Neural progenitor cell (in vitro differentiated cells): ENCODE measurements around the gene ACVR1. TPM values are rescaled to one million over a fixed set of nuclear protein-coding genes. Genes with fewer than 3 reads are reported as not detected.

Experiments used
- DNase-seq: peaks from one replicate; pipeline ENCODE4 v3.0.0-alpha.2; 2016; ENCODE audit warnings: low spot score
- H2AFZ ChIP-seq: fragments of 200-600 bp; sonication (generic); replicated peaks from 2 replicates; pipeline ENCODE4 v1.6.1; 2016; ENCODE audit warnings: antibody characterized with exemption
- H3F3A ChIP-seq: fragments of 200-600 bp; sonication (generic); 2 replicates; pipeline ENCODE4 v1.6.1; 2016; ENCODE audit warnings: antibody characterized with exemption, low read depth
- H3K27ac ChIP-seq: fragments of 200-600 bp; sonication (generic); 2 replicates; pipeline ENCODE4 v1.5.1; 2016; ENCODE audit warnings: mild to moderate bottlenecking
- H3K27me3 ChIP-seq: fragments of 200-600 bp; sonication (generic); 2 replicates; pipeline ENCODE4 v1.6.1; 2016; ENCODE audit warnings: mild to moderate bottlenecking, moderate library complexity
- H3K36me3 ChIP-seq: fragments of 200-600 bp; sonication (generic); 2 replicates; pipeline ENCODE4 v1.5.1; 2016
- H3K4me1 ChIP-seq: fragments of 200-600 bp; sonication (generic); 2 replicates; pipeline ENCODE4 v1.6.1; 2016; ENCODE audit warnings: mixed run types
- H3K4me2 ChIP-seq: fragments of 200-600 bp; sonication (generic); 2 replicates; pipeline ENCODE4 v1.6.1; 2016
- H3K4me3 ChIP-seq: fragments of 200-600 bp; sonication (generic); 2 replicates; pipeline ENCODE4 v1.5.1; 2016
- H3K79me2 ChIP-seq: fragments of 200-600 bp; sonication (generic); 2 replicates; pipeline ENCODE4 v1.6.1; 2016; ENCODE audit warnings: low read depth
- H3K9ac ChIP-seq: fragments of 200-600 bp; sonication (generic); 2 replicates; pipeline ENCODE4 v1.6.1; 2016
- H3K9me3 ChIP-seq: fragments of 200-600 bp; sonication (generic); 2 replicates; pipeline ENCODE4 v1.5.1; 2016; ENCODE audit warnings: low read depth
- H4K20me1 ChIP-seq: fragments of 200-600 bp; sonication (generic); 2 replicates; pipeline ENCODE4 v1.6.1; 2016; ENCODE audit warnings: low read depth
- H3K27ac Mint-ChIP-seq: 3 replicates; pipeline ENCODE4 v1.8.0; 2021; ENCODE audit warnings: mixed read lengths
- H3K27me3 Mint-ChIP-seq: 2 replicates; pipeline ENCODE4 v1.8.0; 2022; ENCODE audit warnings: low read depth, mild to moderate bottlenecking, inconsistent platforms, moderate library complexity, mixed read lengths; ENCODE audit not compliant: insufficient read depth
- H3K36me3 Mint-ChIP-seq: 3 replicates; pipeline ENCODE4 v1.8.0; 2021; ENCODE audit warnings: mixed read lengths
- H3K4me1 Mint-ChIP-seq: 3 replicates; pipeline ENCODE4 v1.8.0; 2021; ENCODE audit warnings: mixed read lengths
- H3K4me3 Mint-ChIP-seq: 3 replicates; pipeline ENCODE4 v1.8.0; 2021; ENCODE audit warnings: mild to moderate bottlenecking, moderate library complexity, mixed read lengths
- H3K9me3 Mint-ChIP-seq: 3 replicates; pipeline ENCODE4 v1.8.0; 2020; ENCODE audit warnings: mixed read lengths
- EZH2 ChIP-seq: fragments of 200-600 bp; sonication (generic); IDR thresholded peaks from 2 replicates; pipeline ENCODE4 v1.6.1; 2017; ENCODE audit warnings: antibody characterized with exemption, mild to moderate bottlenecking, moderate library complexity
- EZH2phosphoT487 ChIP-seq: fragments of 200-600 bp; sonication (generic); IDR thresholded peaks from 2 replicates; pipeline ENCODE4 v1.6.1; 2017; ENCODE audit warnings: antibody characterized with exemption
- total RNA-seq: library from RNA; depleted of rRNA; stranded (reverse); fragments of >200 nt; gene quantifications from 2 replicates; pipeline ENCODE4 v1.2.3, GENCODE V29; 2015; ENCODE audit warnings: low replicate concordance
- TF ChIP-seq, protein P1 (sequence below): fragments of 200-600 bp; sonication (generic); IDR thresholded peaks from 2 replicates; pipeline ENCODE4 v1.5.1; 2017; ENCODE audit warnings: antibody characterized with exemption, mild to moderate bottlenecking

The ACVR1 gene
- total RNA-seq, 1 donor from 2014 or later, result 14.0 TPM

DNA sequence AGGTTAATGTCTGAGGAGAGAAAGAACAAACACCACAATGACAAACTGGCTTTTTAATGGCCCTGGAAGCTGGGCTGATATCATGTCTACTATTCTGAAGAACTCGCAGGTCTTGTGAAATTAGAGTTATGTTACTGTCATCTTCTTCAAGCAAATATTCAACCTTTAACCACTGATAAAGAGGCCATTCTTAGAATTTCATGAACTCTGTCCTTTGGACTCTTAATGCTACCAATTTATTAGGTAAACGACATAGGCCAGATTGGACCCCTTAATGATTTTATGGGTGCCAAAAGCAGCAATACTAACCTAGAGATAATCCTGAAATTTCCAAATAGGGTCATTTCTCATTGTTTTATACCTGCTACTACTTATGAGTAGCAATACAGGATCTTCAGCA is 138.5 kb downstream of the ACVR1 start:
- no peaks in the 10 kb centered on the region for H3K9me3 Mint-ChIP-seq
- Histone ChIP-seq H3K9ac (no peak overlapping the region), H3K79me2 (no peaks in the 10 kb centered on the region), H3K4me3 (no peak overlapping the region), H2AFZ (no peak overlapping the region), H3K9me3 (no peaks in the 10 kb centered on the region), H3K27ac (no peak overlapping the region), H4K20me1 (no peaks in the 10 kb centered on the region), H3K4me2 (no peak overlapping the region), H3F3A (no peaks in the 10 kb centered on the region), H3K27me3 (no peaks in the 10 kb centered on the region), H3K36me3 (no peaks in the 10 kb centered on the region), H3K4me1 (no peaks in the 10 kb centered on the region)
- no peak overlapping the region for H3K4me3 Mint-ChIP-seq
- no peaks in the 10 kb centered on the region for H3K27me3 Mint-ChIP-seq
- H3K27ac Mint-ChIP-seq, result no peak overlapping the region
- DNase-seq, result no peak
- TF ChIP-seq EZH2, result no peak
- TF ChIP-seq, protein P1, sequence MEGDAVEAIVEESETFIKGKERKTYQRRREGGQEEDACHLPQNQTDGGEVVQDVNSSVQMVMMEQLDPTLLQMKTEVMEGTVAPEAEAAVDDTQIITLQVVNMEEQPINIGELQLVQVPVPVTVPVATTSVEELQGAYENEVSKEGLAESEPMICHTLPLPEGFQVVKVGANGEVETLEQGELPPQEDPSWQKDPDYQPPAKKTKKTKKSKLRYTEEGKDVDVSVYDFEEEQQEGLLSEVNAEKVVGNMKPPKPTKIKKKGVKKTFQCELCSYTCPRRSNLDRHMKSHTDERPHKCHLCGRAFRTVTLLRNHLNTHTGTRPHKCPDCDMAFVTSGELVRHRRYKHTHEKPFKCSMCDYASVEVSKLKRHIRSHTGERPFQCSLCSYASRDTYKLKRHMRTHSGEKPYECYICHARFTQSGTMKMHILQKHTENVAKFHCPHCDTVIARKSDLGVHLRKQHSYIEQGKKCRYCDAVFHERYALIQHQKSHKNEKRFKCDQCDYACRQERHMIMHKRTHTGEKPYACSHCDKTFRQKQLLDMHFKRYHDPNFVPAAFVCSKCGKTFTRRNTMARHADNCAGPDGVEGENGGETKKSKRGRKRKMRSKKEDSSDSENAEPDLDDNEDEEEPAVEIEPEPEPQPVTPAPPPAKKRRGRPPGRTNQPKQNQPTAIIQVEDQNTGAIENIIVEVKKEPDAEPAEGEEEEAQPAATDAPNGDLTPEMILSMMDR, result no peak
- no peak for TF ChIP-seq EZH2phosphoT487
- peaks cover 43% of the 10 kb centered on the region for H3K36me3 Mint-ChIP-seq
- H3K4me1 Mint-ChIP-seq, result peaks cover 3% of the 10 kb centered on the region

DNA sequence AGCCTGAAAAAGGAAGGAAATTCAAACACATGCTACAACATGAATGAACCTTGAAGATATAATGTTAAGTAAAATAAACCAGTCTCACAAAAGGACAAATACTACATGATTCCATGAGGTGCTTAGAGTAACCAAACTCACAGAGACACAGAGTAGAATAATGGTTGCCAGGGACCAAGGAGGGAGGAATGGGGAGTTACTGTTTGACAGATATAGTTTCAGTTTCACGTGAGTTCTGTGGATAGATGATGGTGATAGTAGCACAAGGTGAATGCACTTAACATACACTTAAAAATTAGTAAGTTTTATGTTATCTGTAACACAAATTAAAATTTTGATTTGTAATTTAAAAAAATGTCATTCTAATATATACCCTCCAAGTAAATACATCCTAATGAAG is 140.6 kb downstream of the ACVR1 start:
- no peak overlapping the region for H3K27ac ChIP-seq
- H4K20me1 ChIP-seq, result no peaks in the 10 kb centered on the region
- H3K36me3 Mint-ChIP-seq, result peaks cover 44% of the 10 kb centered on the region
- no peaks in the 10 kb centered on the region for H3F3A ChIP-seq
- TF ChIP-seq EZH2phosphoT487 (no peak), EZH2 (no peak)
- TF ChIP-seq, protein P1, result no peak
- H3K27ac Mint-ChIP-seq, result no peak overlapping the region
- H3K4me3 Mint-ChIP-seq, result no peak overlapping the region
- H3K4me2 ChIP-seq, result no peak overlapping the region
- H3K9ac ChIP-seq, result no peak overlapping the region
- no peaks in the 10 kb centered on the region for H3K27me3 Mint-ChIP-seq
- no peak for DNase-seq
- no peaks in the 10 kb centered on the region for H3K36me3 ChIP-seq
- no peaks in the 10 kb centered on the region for H3K79me2 ChIP-seq
- peaks cover 3% of the 10 kb centered on the region for H3K9me3 Mint-ChIP-seq
- peaks cover 3% of the 10 kb centered on the region for H3K4me1 Mint-ChIP-seq
- H3K27me3 ChIP-seq, result no peaks in the 10 kb centered on the region
- no peak overlapping the region for H3K4me3 ChIP-seq
- no peak overlapping the region for H2AFZ ChIP-seq
- H3K4me1 ChIP-seq, result no peaks in the 10 kb centered on the region
- no peaks in the 10 kb centered on the region for H3K9me3 ChIP-seq

DNA sequence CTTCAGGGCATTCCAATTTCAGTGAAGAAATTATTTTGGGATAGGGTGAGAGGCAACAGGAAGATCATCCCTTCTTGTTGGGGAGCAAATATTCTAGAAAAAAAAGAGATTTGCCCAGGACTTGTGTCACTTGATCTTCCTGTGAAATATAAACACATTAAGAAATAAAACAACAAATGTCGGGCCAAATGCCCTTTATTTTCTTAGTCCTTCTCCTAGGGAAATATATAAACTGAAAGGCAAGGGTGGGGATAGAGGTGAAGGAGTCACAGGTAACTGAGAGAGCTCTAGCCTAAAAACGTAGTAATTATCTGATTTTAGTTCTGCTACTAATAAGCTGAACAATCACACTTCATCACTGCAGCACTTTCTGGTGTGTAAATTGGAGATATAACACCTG is 142.9 kb downstream of the ACVR1 start:
- Mint-ChIP-seq H3K4me1 (peaks cover 3% of the 10 kb centered on the region), H3K27me3 (no peaks in the 10 kb centered on the region), H3K27ac (no peak overlapping the region), H3K4me3 (no peak overlapping the region), H3K9me3 (peaks cover 6% of the 10 kb centered on the region), H3K36me3 (peaks cover 45% of the 10 kb centered on the region)
- Histone ChIP-seq H2AFZ (no peak overlapping the region), H3K4me2 (no peak overlapping the region), H3K27ac (no peak overlapping the region), H3K9ac (no peak overlapping the region), H3K27me3 (no peaks in the 10 kb centered on the region), H4K20me1 (no peaks in the 10 kb centered on the region), H3K79me2 (no peaks in the 10 kb centered on the region), H3K4me3 (no peak overlapping the region), H3K4me1 (no peaks in the 10 kb centered on the region), H3K9me3 (no peaks in the 10 kb centered on the region), H3K36me3 (no peaks in the 10 kb centered on the region), H3F3A (no peaks in the 10 kb centered on the region)
- DNase-seq, result no peak
- TF ChIP-seq, protein P1, result no peak
- TF ChIP-seq EZH2 (no peak), EZH2phosphoT487 (no peak)

DNA sequence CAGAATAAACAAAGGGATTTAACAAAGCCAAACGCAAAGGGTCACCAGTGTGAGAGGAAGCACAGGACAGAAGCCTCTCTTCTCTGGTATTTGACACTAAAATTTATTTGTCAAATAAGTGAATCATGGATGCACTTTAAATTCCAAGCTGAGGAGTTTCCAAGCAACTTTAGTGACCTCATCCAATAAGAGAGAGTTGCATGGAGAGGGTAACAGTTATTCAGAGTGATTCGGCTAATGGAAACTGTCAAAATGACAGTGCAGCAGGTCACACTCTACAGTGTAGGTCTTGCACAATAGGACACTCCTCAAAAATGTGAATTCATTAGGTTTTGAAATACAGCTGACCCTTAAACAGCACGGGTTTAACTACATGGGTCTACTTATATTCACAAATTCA is 143.5 kb downstream of the ACVR1 start:
- Histone ChIP-seq H3K27ac (no peak overlapping the region), H3K4me1 (no peaks in the 10 kb centered on the region), H3K9me3 (no peaks in the 10 kb centered on the region), H3K4me2 (no peak overlapping the region), H4K20me1 (no peaks in the 10 kb centered on the region), H3K9ac (no peak overlapping the region), H3F3A (no peaks in the 10 kb centered on the region), H2AFZ (no peak overlapping the region), H3K27me3 (no peaks in the 10 kb centered on the region), H3K36me3 (no peaks in the 10 kb centered on the region), H3K79me2 (no peaks in the 10 kb centered on the region), H3K4me3 (no peak overlapping the region)
- Mint-ChIP-seq H3K4me3 (no peak overlapping the region), H3K9me3 (peaks cover 6% of the 10 kb centered on the region), H3K27ac (no peak overlapping the region), H3K36me3 (peaks cover 43% of the 10 kb centered on the region), H3K4me1 (peaks cover 3% of the 10 kb centered on the region), H3K27me3 (no peaks in the 10 kb centered on the region)
- DNase-seq, result no peak
- TF ChIP-seq, protein P1, result no peak
- no peak for TF ChIP-seq EZH2phosphoT487
- no peak for TF ChIP-seq EZH2
